NCI-H146 treated with DMSO at 0.1 percent for 48 hours (cell line): ENCODE results near the gene KEAP1.
A peak's percentile ranks its signal among the peaks of the same experiment; 100 is the strongest.
"Not testable (repeated sequence)": the region's sequence is repeated elsewhere in the genome, so short reads cannot be mapped to it uniquely, and the experiment has no call there.

Experiments
- DNase-seq: peaks from one replicate; lab custom pipeline; 2025; ENCODE audit not compliant: unreplicated experiment; lab: John Stamatoyannopoulos, UW

Gene KEAP1

GRCh38 chr19:10503002-10503789 is at the start of gene KEAP1:
Gene KEAP1 (minus strand): TSS chr19:10503356. CDS start chr19:10500033, 3,323 bp downstream.
- no peak for DNase-seq

DNA sequence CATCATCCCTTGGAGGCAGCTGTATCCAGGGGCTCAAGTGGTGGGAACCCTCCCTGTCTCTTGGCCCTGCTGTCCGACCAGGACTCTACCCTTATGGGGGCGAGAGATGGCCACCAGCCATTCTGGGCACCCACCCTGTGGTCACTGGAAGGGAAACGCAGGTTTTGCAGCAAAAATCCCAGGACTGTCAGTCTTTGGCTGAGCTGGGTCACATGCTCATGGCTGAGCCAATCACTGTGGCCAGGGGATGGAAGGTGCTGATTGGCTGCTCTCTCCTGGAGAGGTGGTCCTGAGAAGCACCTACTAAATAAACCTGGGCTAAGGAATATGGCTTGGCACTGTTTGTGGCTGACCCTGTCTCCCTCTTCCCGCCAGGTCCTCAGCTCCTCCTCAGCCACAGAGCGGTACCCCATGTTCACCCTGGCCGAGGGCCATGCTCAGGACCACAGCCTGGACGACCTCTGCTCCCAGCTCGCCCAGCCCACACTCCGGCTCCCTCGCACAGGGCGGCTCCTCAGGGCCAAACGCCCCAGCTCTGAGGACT is 49.4 kb upstream of the KEAP1 start:
- no peak for DNase-seq

DNA sequence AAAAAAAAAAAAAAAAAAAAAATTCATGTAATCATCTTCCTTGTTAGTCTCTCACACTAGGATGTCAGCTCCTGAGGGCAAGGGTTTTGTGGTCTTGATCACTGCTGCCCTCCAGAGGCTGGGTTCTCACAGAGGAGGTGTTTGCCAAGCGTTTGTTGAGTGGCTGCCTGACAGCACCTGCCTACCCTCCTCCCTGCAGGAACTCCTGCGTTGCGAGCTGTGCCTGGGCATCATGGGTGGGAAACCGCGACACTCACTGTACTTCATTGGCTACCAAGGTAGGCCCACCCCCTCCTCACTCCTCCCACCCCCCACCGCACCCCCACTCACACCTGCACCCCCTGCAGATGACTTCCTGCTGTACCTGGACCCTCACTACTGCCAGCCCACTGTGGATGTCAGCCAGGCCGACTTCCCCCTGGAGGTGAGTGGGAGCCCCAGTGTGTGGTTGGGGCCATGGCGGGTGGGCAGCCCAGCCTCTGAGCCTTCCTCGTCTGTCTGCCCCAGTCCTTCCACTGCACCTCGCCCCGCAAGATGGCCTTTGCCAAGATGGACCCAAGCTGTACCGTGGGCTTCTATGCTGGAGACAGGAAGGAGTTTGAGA is 48.6 kb upstream of the KEAP1 start:
- DNase-seq: no peak

GRCh38 chr19:10551006-10551405 is 47.9 kb upstream of the KEAP1 start:
- DNase-seq: not testable (repeated sequence)

DNA sequence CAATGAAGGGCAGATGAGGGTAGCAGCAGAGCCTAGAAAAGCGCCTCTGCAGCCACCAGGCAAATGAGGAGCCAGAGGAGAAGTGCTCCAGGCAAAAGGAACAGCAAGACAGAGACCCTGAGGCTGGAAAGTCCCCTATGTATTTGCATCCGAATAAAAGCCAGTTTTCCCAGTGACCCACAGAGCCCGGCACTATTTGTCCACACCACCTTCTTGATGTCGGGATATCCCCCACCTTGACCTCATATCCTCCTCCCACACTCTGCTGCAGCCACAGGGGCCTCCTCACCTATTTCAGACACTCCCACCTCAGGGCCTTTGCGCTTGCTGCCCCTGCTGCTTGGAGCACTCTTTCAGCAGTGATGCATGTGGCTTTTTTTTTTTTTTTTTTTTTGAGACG is 47.2 kb upstream of the KEAP1 start:
- no peak for DNase-seq

- no peak for DNase-seq
Measured at GRCh38 chr19:10549733-10550132, 46.6 kb upstream of the KEAP1 start.

DNA sequence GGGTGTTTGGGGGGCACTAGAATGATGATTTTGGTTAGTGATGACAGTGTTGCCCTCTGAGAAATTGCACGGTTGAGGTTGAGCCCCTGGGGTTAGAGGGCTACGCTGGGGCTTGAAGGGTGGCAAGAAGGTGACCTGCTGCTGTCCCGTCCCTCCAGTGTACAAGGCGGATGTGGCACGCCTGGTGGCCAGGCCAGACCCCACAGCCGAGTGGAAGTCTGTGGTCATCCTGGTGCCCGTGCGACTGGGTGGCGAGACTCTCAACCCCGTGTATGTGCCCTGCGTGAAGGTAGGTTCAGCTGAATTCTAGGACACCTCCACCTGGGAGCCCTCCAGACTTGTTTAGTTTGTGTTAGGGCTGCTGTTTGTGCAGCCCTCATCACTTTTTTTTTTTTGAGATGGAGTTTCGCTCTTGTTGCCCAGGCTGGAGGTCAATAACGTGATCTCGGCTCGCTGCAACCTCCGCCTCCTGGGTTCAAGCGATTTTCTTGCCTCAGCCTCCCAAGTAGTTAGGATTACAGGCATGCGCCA is 45.7 kb upstream of the KEAP1 start:
- DNase-seq: no peak

DNA sequence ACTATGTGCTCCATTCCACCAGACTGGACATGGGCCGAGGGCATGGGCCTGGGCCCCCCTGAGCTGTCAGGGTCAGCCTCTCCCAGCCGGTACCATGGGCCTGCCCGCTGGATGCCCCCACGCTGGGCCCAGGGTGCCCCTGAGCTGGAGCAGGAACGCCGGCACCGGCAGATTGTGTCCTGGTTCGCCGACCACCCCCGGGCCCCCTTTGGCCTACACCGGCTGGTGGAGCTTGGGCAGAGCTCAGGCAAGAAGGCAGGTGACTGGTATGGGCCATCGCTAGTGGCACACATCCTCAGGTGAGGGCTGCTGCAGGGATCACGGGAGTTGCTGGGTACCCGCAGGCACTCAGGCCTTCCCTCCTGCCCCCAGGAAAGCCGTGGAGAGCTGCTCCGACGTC is 43.7 kb upstream of the KEAP1 start:
- no peak for DNase-seq

GRCh38 chr19:10544753-10545251 is 41.6 kb upstream of the KEAP1 start:
- no peak for DNase-seq

DNA sequence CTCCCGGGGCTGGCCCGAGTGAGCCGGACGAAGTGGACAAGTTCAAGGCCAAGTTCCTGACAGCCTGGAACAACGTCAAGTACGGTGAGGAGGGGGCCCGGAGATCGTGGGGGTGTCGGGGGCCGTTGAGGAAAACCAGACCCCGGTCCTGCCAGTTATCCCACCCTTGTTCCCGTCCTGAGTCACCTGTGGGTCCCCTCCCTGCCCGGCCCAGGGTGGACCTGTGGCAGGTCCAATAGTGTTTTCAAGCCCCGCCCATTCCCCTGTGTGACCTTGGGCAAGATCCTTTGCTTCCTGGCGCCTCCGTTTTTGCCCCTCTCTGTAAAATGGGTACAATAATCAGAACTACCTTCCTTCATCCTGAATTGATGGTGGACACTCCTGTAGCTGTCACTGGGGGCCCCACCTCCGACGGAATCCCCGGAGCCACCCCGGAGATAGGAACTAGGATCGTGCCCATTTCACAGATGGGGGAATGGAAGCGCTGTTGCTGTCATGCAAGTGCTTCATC is 41.1 kb upstream of the KEAP1 start:
- no peak for DNase-seq

- DNase-seq: peak; percentile 81
Measured at GRCh38 chr19:10543420-10544241, 40.5 kb upstream of the KEAP1 start, which contains the start of gene ATG4D. Gene ATG4D (plus strand): TSS chr19:10543904. CDS start chr19:10544091, 187 bp downstream.

GRCh38 chr19:10543059-10543419 is 39.9 kb upstream of the KEAP1 start:
- DNase-seq: no peak

DNA sequence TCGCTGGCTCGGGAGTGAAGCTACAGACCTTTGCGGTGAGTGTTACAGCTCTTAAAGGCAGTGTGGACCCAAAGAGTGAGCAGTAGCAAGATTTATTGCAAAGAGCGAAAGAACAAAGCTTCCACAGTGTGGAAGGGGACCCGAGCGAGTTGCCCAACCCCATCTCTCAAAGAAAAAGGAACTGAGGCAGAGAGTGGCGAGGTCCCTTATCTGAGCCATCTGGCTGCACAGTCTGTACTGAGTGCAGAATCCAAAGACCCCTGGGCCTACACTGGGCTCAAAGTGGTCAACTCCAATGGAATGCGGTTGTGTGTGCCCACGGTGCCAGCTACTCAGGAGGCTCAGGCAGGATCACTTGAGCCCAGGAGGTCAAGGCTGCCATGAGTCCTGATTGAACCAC is 35.9 kb upstream of the KEAP1 start:
- not testable (repeated sequence) for DNase-seq

DNA sequence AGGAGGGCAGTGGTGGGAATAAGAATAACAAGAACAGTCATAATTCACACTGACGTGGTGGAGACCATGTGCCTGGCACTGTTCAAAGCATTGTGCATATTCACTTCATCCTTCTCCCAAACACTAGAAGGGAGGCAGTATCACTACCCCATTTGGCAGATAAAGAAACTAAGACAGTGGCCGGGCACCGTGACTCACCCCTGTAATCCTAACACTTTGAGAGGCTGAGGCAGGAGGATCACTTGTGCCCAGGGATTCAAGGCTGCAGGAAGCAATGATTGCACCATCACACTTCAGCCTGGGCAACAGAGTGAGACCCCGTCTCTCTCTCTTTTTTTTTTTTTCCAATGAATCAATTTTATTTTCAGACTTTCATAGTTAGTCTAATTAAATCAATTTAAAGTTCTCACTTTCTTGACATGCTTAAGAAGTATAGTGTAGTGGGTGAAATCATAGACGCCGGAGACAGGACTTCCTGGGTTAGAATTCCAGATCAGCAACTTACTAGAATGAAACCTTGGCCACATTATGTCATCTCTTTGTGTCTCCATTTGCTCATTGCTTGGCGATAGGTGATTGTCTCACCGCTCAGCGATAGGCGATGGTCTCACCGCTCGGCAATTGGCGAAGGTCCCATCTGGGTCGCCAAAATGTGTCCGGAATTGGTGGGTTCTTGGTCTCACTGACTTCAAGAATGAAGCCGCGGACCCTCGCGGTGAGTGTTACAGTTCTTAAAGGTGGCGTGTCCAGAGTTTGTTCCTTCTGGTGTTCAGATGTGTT is 35.2 kb upstream of the KEAP1 start:
- DNase-seq: no peak

DNA sequence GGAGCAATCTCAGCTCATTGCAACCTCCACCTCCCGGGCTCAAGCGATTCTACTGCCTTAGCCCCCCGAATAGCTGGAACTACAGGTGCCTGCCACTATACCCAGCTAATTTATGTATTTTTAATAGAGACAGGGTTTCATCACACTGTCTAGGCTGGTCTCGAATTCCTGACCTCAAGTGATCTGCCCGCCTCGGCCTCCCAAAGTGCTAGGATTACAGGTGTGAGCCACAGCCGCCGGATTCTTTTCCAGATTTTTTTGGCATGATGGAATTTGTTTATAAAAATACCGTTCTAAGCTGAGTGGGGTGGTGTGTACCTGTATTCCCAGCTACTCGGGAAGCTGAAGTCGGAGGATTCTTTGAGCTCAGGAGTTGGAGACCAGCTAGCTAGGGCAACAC is 34.5 kb upstream of the KEAP1 start:
- no peak for DNase-seq

DNA sequence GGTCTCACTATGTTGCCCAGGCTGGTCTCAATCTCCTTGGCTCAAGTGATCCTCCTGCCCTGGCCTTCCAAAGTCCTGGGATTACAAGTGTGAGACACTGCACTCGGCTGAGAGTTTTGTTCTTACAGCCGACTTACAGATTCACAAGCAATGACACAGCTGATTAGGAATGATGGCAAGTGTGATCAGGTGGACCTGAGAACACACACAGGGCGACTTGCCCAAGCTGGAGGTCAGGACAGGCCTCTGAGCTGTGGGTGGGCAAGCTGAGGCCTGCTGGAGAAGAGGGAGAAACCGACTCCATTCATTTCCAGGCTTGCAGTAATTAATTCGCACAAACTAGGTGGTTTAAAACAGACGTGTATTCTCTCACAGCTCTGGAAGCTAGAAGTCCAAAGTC is 32.5 kb upstream of the KEAP1 start:
- DNase-seq: no peak

GRCh38 chr19:10533646-10534386 is 30.7 kb upstream of the KEAP1 start:
- no peak for DNase-seq

- no peak for DNase-seq
Measured at GRCh38 chr19:10532457-10532856, 29.3 kb upstream of the KEAP1 start.

GRCh38 chr19:10526887-10527286 is 23.7 kb upstream of the KEAP1 start:
- not testable (repeated sequence) for DNase-seq
